ENCODE results near the gene PIGH.

GRCh38 chr14:67557656-67558055 is 42.4 kb downstream of the PIGH start:
- TF ChIP-seq, protein P1, sequence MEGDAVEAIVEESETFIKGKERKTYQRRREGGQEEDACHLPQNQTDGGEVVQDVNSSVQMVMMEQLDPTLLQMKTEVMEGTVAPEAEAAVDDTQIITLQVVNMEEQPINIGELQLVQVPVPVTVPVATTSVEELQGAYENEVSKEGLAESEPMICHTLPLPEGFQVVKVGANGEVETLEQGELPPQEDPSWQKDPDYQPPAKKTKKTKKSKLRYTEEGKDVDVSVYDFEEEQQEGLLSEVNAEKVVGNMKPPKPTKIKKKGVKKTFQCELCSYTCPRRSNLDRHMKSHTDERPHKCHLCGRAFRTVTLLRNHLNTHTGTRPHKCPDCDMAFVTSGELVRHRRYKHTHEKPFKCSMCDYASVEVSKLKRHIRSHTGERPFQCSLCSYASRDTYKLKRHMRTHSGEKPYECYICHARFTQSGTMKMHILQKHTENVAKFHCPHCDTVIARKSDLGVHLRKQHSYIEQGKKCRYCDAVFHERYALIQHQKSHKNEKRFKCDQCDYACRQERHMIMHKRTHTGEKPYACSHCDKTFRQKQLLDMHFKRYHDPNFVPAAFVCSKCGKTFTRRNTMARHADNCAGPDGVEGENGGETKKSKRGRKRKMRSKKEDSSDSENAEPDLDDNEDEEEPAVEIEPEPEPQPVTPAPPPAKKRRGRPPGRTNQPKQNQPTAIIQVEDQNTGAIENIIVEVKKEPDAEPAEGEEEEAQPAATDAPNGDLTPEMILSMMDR (IDR thresholded peaks at IDR 0.05; ENCODE audit: low read depth, low read length): no peak
- TF ChIP-seq POLR2A (IDR thresholded peaks at IDR 0.05; ENCODE audit: extremely low read depth, insufficient read length) (no peak), MYC (IDR thresholded peaks at IDR 0.05; ENCODE audit: low read depth, low read length) (no peak)
- TF ChIP-seq, protein P2, sequence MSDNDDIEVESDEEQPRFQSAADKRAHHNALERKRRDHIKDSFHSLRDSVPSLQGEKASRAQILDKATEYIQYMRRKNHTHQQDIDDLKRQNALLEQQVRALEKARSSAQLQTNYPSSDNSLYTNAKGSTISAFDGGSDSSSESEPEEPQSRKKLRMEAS (IDR thresholded peaks at IDR 0.05; ENCODE audit: low read depth, low read length): no peak
